HG02852 (cell line): ENCODE results near the gene FAM72B.
"Not testable (repeated sequence)": the region's sequence is repeated elsewhere in the genome, so short reads cannot be mapped to it uniquely, and the experiment has no call there.

ENCODE experiments used
- ATAC-seq: cut with Tn5 transposase; IDR thresholded peaks from one replicate; pipeline ENCODE4 v1.9.1; 2021; ENCODE audit warnings: mild to moderate bottlenecking, moderate library complexity; ENCODE audit not compliant: unreplicated experiment

Gene FAM72B

GRCh38 chr1:121200985-121201981, 17.1 kb upstream of the FAM72B start:
- ATAC-seq = not testable (repeated sequence)

- ATAC-seq = not testable (repeated sequence)
Observed at GRCh38 chr1:121200232-121200631, 16.1 kb upstream of the FAM72B start.

GRCh38 chr1:121199763-121200162, 15.6 kb upstream of the FAM72B start:
- ATAC-seq = not testable (repeated sequence)

GRCh38 chr1:121197095-121197882, 13.1 kb upstream of the FAM72B start:
- not testable (repeated sequence) for ATAC-seq

GRCh38 chr1:121192512-121192911, 8.4 kb upstream of the FAM72B start:
- ATAC-seq = not testable (repeated sequence)

- ATAC-seq = not testable (repeated sequence)
Observed at GRCh38 chr1:121187914-121188313, 3.8 kb upstream of the FAM72B start.

- not testable (repeated sequence) for ATAC-seq
Observed at GRCh38 chr1:121186191-121186590, 2.1 kb upstream of the FAM72B start.

GRCh38 chr1:121185140-121185708, 1.1 kb upstream of the FAM72B start:
- ATAC-seq = not testable (repeated sequence)

- ATAC-seq = not testable (repeated sequence)
Observed at GRCh38 chr1:121183867-121184266, 273 bp downstream of the FAM72B start.

GRCh38 chr1:121178197-121178596, 5.9 kb downstream of the FAM72B start:
- not testable (repeated sequence) for ATAC-seq

GRCh38 chr1:121176649-121177048, 7.5 kb downstream of the FAM72B start:
- not testable (repeated sequence) for ATAC-seq

- ATAC-seq = not testable (repeated sequence)
Observed at GRCh38 chr1:121168152-121168668, 15.9 kb downstream of the FAM72B start.

GRCh38 chr1:121167225-121167738, 16.9 kb downstream of the FAM72B start:
- ATAC-seq = not testable (repeated sequence)

- ATAC-seq = not testable (repeated sequence)
Observed at GRCh38 chr1:121165296-121165695, 18.8 kb downstream of the FAM72B start.

GRCh38 chr1:121163850-121164757, 20.0 kb downstream of the FAM72B start:
- ATAC-seq = not testable (repeated sequence)

GRCh38 chr1:121161199-121161901, 22.8 kb downstream of the FAM72B start:
- ATAC-seq = not testable (repeated sequence)

- not testable (repeated sequence) for ATAC-seq
Observed at GRCh38 chr1:121160118-121160517, 24.0 kb downstream of the FAM72B start.

- ATAC-seq = not testable (repeated sequence)
Observed at GRCh38 chr1:121157609-121158008, 26.5 kb downstream of the FAM72B start.
